HepG2 (cell line): ENCODE results near the gene PIGV. TPM values are rescaled to one million over a fixed set of nuclear protein-coding genes. Genes with fewer than 3 reads are reported as not detected.

Experiments used
- AGO2 ChIP-seq: fragments of 200-400 bp; formaldehyde crosslinking; optimal IDR thresholded peaks from 2 replicates; pipeline ENCODE3; 2017; ENCODE audit warnings: mild to moderate bottlenecking, low read depth, low read length, moderate library complexity
- BRD4 ChIP-seq: sonication (generic); formaldehyde crosslinking; IDR thresholded peaks from 2 replicates; pipeline ENCODE4 v1.4.0; 2020; ENCODE audit warnings: missing genetic modification reagents
- CC2D1A ChIP-seq: sonication (generic); formaldehyde crosslinking; IDR thresholded peaks from 2 replicates; pipeline ENCODE4 v1.8.1; 2023; ENCODE audit warnings: mild to moderate bottlenecking, missing genetic modification reagents
- CSRNP1 ChIP-seq: sonication (generic); formaldehyde crosslinking; IDR thresholded peaks from 2 replicates; pipeline ENCODE4 v1.8.1; 2023; ENCODE audit warnings: mild to moderate bottlenecking, missing genetic modification reagents
- ERF ChIP-seq: IDR thresholded peaks from 2 replicates; pipeline ENCODE4 v1.6.1; 2018; ENCODE audit warnings: missing biosample characterization, missing genetic modification reagents
- FIP1L1 ChIP-seq: fragments of 200-400 bp; formaldehyde crosslinking; IDR thresholded peaks from 2 replicates; pipeline ENCODE4 v1.6.1; 2018; ENCODE audit warnings: low read depth, mild to moderate bottlenecking, low read length, moderate library complexity, borderline replicate concordance; ENCODE audit not compliant: insufficient read depth
- IKZF5 ChIP-seq: IDR thresholded peaks from 2 replicates; pipeline ENCODE4 v1.6.1; 2018; ENCODE audit warnings: missing genetic modification reagents, mild to moderate bottlenecking, missing compliant biosample characterization
- JUN ChIP-seq: sonication (generic); formaldehyde crosslinking; IDR thresholded peaks from 2 replicates; pipeline ENCODE4 v1.4.0; 2020; ENCODE audit warnings: mild to moderate bottlenecking, missing genetic modification reagents
- KDM1A ChIP-seq: IDR thresholded peaks from 2 replicates; pipeline ENCODE4 v1.6.1; 2016; ENCODE audit warnings: missing compliant biosample characterization
- KDM5B ChIP-seq: sonication (generic); formaldehyde crosslinking; IDR thresholded peaks from 2 replicates; pipeline ENCODE4 v1.4.0; 2020; ENCODE audit warnings: missing genetic modification reagents, mild to moderate bottlenecking, borderline replicate concordance
- NCOR1 ChIP-seq: fragments of 200-600 bp; sonication (generic); IDR thresholded peaks from 2 replicates; pipeline ENCODE4 v1.7.0; 2017; ENCODE audit warnings: antibody characterized with exemption, low read length, borderline replicate concordance
- NFIB ChIP-seq: sonication (generic); formaldehyde crosslinking; IDR thresholded peaks from 2 replicates; pipeline ENCODE4 v1.9.0; 2021; ENCODE audit warnings: missing genetic modification reagents, mild to moderate bottlenecking, borderline replicate concordance
- NR2F1 ChIP-seq, 2 experiments: fragments of 450-650 bp in 1 of 2; formaldehyde crosslinking in 1 of 2; IDR thresholded peaks; 2 replicates each; pipeline versions ENCODE4 v1.5.0 to v1.6.1; 2016 to 2020; ENCODE audit warnings: mild to moderate bottlenecking in 1 of 2, missing compliant biosample characterization in 1 of 2, missing genetic modification reagents in 1 of 2, moderate library complexity in 1 of 2
- TAF1 ChIP-seq: sonication (generic); formaldehyde crosslinking; IDR thresholded peaks from 2 replicates; pipeline ENCODE4 v1.4.0; 2020; ENCODE audit warnings: missing genetic modification reagents
- TBP ChIP-seq: sonication (generic); formaldehyde crosslinking; IDR thresholded peaks from 2 replicates; pipeline ENCODE4 v1.5.0; 2020; ENCODE audit warnings: missing genetic modification reagents
- ZHX1 ChIP-seq: sonication (generic); formaldehyde crosslinking; IDR thresholded peaks from 2 replicates; pipeline ENCODE4 v1.8.1; 2022; ENCODE audit warnings: low read depth, mild to moderate bottlenecking, missing genetic modification reagents
- ZNF850 ChIP-seq: sonication (generic); formaldehyde crosslinking; conservative IDR thresholded peaks from 2 replicates; pipeline ENCODE4 v1.9.0; 2021; ENCODE audit warnings: mild to moderate bottlenecking, missing genetic modification reagents
- polyA plus RNA-seq, 8 experiments: library from polyadenylated mRNA; depleted of rRNA in 3 of 8; stranded (reverse) in 7 of 8; unstranded in 1 of 8; fragments of >200 nt; fragmentation: Illumina TruSeq in 4 of 8; extraction: Trizol in 4 of 8; gene quantifications; 2 replicates each; pipeline versions ENCODE4 v1.2.1 to v1.2.3, GENCODE V29; 2011 to 2016; ENCODE audit warnings: low read depth in 4 of 8, missing spikeins in 1 of 8, mixed read lengths in 1 of 8; ENCODE audit not compliant: insufficient read depth in 1 of 8
- total RNA-seq, 5 experiments: library from RNA; depleted of rRNA; stranded (reverse); fragments of >200 nt; fragmentation: Illumina TruSeq; extraction: Trizol; gene quantifications; 2 replicates each; pipeline ENCODE4 v1.2.3, GENCODE V29; 2016; ENCODE audit warnings: low read depth in 1 of 5
- TF ChIP-seq, protein P1 (sequence below): IDR thresholded peaks from 2 replicates; pipeline ENCODE4 v1.6.1; 2016; ENCODE audit warnings: mild to moderate bottlenecking
- TF ChIP-seq, protein P2 (sequence below): sonication (generic); formaldehyde crosslinking; conservative IDR thresholded peaks from 2 replicates; pipeline ENCODE4 v1.8.1; 2023; ENCODE audit warnings: missing genetic modification reagents

The PIGV gene
- total and polyA plus RNA-seq, 2 of the 13 experiments (the other 11 are each of a cell fraction or from before 2014, with no cell fraction given): 13.5 to 22.7 TPM

DNA sequence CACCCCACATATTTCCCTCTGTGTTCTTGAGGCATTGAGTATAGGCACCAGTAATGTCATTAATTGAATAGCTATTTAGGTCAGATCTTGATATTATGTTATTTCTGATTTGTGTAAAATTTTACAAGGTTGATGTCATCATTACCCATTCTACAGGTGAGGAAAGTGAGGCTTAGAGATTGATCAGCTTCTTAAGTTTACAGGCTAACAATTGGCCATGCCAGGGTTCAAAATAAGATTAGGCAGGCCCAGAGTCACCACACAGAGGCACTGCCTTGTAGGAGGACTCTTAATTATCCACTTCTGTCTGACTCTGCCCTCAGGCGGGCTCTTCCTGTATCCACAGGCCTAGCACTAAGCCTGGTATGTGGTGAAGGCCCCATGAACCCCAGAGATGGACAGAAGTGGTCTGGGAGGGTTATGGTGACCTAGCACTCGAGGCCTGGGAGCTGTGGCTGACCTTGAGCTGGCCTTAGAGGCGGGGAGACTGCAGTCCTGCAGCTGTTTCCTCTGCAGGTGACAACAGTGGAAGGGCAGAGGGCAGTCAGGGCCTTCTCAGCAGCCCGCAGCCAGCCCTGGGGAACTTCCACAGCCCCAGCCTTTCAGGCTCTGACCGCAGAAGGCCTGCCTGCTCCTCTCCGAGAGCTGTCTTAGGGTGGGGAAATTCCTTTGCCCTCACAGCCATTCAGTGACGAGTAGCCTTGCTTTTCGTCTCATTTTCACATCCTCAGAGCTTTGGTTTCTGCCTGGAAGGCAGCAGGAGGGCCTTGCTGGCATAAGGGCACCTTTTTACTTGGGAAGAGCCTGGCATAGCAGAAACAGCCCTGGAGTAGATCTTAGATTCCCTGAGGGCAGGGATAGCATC is 51.0 kb downstream of the PIGV start (continued):
- TF ChIP-seq CSRNP1 (CRISPR knock-in tag) (no peak), NCOR1 (no peak), ZNF850 (CRISPR knock-in tag) (no peak), NR2F1 (CRISPR knock-in tag; IDR thresholded peaks at IDR 0.05) (peak; percentile 57 to 74; a peak in 3 of 4 replicates), BRD4 (no peak), KDM1A (CRISPR knock-in tag) (peak; percentile 11; the same call in 1 of the 2 replicates), ERF (peak; percentile 81; the same call in 1 of the 2 replicates), IKZF5 (CRISPR knock-in tag) (peak; percentile 80; the same call in 1 of the 2 replicates), ZHX1 (CRISPR knock-in tag) (no peak), KDM5B (CRISPR knock-in tag) (no peak), TBP (CRISPR knock-in tag) (no peak), FIP1L1 (no peak), TAF1 (no peak), CC2D1A (no peak), JUN (CRISPR knock-in tag) (no peak), NFIB (no peak), AGO2 (no peak)
- TF ChIP-seq, protein P1, sequence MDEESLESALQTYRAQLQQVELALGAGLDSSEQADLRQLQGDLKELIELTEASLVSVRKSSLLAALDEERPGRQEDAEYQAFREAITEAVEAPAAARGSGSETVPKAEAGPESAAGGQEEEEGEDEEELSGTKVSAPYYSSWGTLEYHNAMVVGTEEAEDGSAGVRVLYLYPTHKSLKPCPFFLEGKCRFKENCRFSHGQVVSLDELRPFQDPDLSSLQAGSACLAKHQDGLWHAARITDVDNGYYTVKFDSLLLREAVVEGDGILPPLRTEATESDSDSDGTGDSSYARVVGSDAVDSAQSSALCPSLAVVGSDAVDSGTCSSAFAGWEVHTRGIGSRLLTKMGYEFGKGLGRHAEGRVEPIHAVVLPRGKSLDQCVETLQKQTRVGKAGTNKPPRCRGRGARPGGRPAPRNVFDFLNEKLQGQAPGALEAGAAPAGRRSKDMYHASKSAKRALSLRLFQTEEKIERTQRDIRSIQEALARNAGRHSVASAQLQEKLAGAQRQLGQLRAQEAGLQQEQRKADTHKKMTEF (CRISPR knock-in tag): peak; percentile 61; the same call in 1 of the 2 replicates
- TF ChIP-seq, protein P2, sequence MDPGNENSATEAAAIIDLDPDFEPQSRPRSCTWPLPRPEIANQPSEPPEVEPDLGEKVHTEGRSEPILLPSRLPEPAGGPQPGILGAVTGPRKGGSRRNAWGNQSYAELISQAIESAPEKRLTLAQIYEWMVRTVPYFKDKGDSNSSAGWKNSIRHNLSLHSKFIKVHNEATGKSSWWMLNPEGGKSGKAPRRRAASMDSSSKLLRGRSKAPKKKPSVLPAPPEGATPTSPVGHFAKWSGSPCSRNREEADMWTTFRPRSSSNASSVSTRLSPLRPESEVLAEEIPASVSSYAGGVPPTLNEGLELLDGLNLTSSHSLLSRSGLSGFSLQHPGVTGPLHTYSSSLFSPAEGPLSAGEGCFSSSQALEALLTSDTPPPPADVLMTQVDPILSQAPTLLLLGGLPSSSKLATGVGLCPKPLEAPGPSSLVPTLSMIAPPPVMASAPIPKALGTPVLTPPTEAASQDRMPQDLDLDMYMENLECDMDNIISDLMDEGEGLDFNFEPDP (CRISPR knock-in tag): no peak
- TF ChIP-seq, all 625 proteins: peak for 149
